Common myeloid progenitor, CD34-positive (primary cell): ENCODE data around the gene CCDC8.

Source experiments
- CTCF ChIA-PET: fragments of 350-600 bp; sonication (Branson Sonifier 250); formaldehyde crosslinking; loops from one replicate; lab custom pipeline; 2021; ENCODE audit warnings: antibody characterized with exemption; lab: Charles Lee
- POLR2A ChIA-PET: fragments of 350-600 bp; sonication (Branson Sonifier 250); formaldehyde crosslinking; loops from one replicate; lab custom pipeline; 2021; ENCODE audit warnings: antibody characterized with exemption; lab: Charles Lee
- DNase-seq, 3 donors: peaks; one replicate each; pipeline versions ENCODE4 v3.0.0 to v3.0.0-alpha.2; 2013
- H3K27ac ChIP-seq, 2 experiments: 1 replicate in 1 of 2; 2 replicates in 1 of 2; pipeline ENCODE4 v1.7.0; 2013; ENCODE audit warnings: inconsistent platforms in 2 of 2, low read length in 2 of 2, mild to moderate bottlenecking in 2 of 2, low read depth in 1 of 2, moderate library complexity in 1 of 2; ENCODE audit not compliant: severe bottlenecking in 2 of 2, insufficient read depth in 1 of 2, poor library complexity in 1 of 2
- H3K27me3 ChIP-seq, 5 experiments: replicated peaks in 2 of 5; 1 replicate in 3 of 5; 2 replicates in 2 of 5; pipeline versions ENCODE4 v1.6.1 to v1.7.0; 2013; ENCODE audit warnings: low read length in 4 of 5, mild to moderate bottlenecking in 2 of 5, moderate library complexity in 2 of 5, inconsistent platforms in 1 of 5; ENCODE audit not compliant: insufficient read depth in 5 of 5, control insufficient read depth in 4 of 5
- H3K36me3 ChIP-seq, 4 experiments: 1 replicate in 2 of 4; 2 replicates in 2 of 4; pipeline versions ENCODE4 v1.6.1 to v1.7.0; 2013; ENCODE audit warnings: low read length in 3 of 4, control low read depth in 1 of 4, mild to moderate bottlenecking in 1 of 4; ENCODE audit not compliant: control insufficient read depth in 4 of 4, insufficient read depth in 4 of 4
- H3K4me1 ChIP-seq, 4 experiments: 1 replicate in 3 of 4; 2 replicates in 1 of 4; pipeline versions ENCODE4 v1.6.1 to v1.7.1; 2013; ENCODE audit warnings: low read length in 3 of 4, mild to moderate bottlenecking in 3 of 4, control low read depth in 1 of 4, inconsistent platforms in 1 of 4, moderate library complexity in 1 of 4; ENCODE audit not compliant: control insufficient read depth in 4 of 4, insufficient read depth in 4 of 4; ENCODE audit errors: control extremely low read depth in 1 of 4
- H3K4me3 ChIP-seq, 7 experiments: 1 replicate in 4 of 7; 2 replicates in 3 of 7; pipeline versions ENCODE4 v1.5.1 to v1.7.0; 2013; ENCODE audit warnings: mild to moderate bottlenecking in 7 of 7, low read length in 6 of 7, moderate library complexity in 6 of 7, inconsistent platforms in 2 of 7, low read depth in 2 of 7, control low read depth in 1 of 7; ENCODE audit not compliant: insufficient read depth in 4 of 7, control insufficient read depth in 1 of 7; ENCODE audit errors: extremely low read depth in 1 of 7
- H3K9me3 ChIP-seq, 5 experiments: 1 replicate in 4 of 5; 2 replicates in 1 of 5; pipeline versions ENCODE4 v1.6.1 to v1.7.1; 2013; ENCODE audit warnings: low read length in 4 of 5, mild to moderate bottlenecking in 2 of 5, inconsistent platforms in 1 of 5, low read depth in 1 of 5, moderate library complexity in 1 of 5; ENCODE audit not compliant: control insufficient read depth in 4 of 5, insufficient read depth in 2 of 5; ENCODE audit errors: control extremely low read depth in 1 of 5
- WGBS: methylation state at CpG from one replicate; pipeline ENCODE4 v1.1.5; 2013; ENCODE audit not compliant: insufficient coverage; 5-methylcytosine and 5-hydroxymethylcytosine counted together

Gene CCDC8

DNA sequence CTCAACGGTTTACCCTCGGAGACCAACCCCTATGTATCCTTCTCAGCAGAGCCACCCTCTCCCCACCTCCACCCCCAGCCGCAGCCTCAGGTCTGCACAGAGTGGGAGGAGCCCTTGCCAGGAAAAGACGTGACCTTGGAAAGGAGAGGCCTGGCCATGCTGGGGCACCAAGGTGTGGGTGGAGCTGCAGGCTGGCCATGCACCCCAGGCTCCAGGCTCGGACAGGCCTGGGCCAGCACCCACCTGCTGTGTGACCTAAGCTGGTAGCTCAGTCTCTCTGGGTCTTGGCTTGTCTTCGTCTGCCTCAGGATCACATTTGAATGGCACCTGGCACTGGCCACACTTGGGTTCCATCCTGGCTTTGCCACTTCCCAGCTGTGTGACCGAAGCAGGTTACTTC is 29.5 kb downstream of the CCDC8 start:
- H3K36me3 ChIP-seq = peaks cover 7 to 89% (median 66%) of the 10 kb centered on the region in 4 experiments

GRCh38 chr19:46383171-46383815 is 30.1 kb downstream of the CCDC8 start:
- Histone ChIP-seq H3K4me1 (no peaks in the 10 kb centered on the region), H3K27me3 (no peaks in the 10 kb centered on the region), H3K9me3 (no peaks in the 10 kb centered on the region), H3K27ac (no peak overlapping the region), H3K4me3 (no peak overlapping the region), H3K36me3 (peaks cover 5 to 84% (median 63%) of the 10 kb centered on the region in 4 experiments)
- ChIA-PET POLR2A (no interaction called here), CTCF (interaction anchor here (1.3 to 2.4 kb wide), 2 partner anchors 12 to 102 kb away, joined by 5 to 6 read pairs; no protein-coding TSS in a partner anchor)
- 95% methylated on average over 17 of the region's 23 CpGs for WGBS
- DNase-seq = no peak

More for the DNA sequence above, 29.5 kb downstream of the CCDC8 start:
- 98% methylated on average over 5 of the region's 7 CpGs for WGBS
- ChIA-PET CTCF (interaction anchor here (1.3 to 2.4 kb wide), 2 partner anchors 12 to 103 kb away, joined by 5 to 6 read pairs; no protein-coding TSS in a partner anchor), POLR2A (no interaction called here)
- H3K27me3 ChIP-seq = no peaks in the 10 kb centered on the region
- H3K27ac ChIP-seq = no peak overlapping the region
- no peaks in the 10 kb centered on the region for H3K9me3 ChIP-seq
- H3K4me1 ChIP-seq = no peaks in the 10 kb centered on the region
- no peak overlapping the region for H3K4me3 ChIP-seq
- DNase-seq = no peak

GRCh38 chr19:46381756-46382345 is 31.5 kb downstream of the CCDC8 start:
- H3K4me3 ChIP-seq = no peak overlapping the region
- peaks cover 7 to 84% (median 60%) of the 10 kb centered on the region in 4 experiments for H3K36me3 ChIP-seq
- POLR2A ChIA-PET = no interaction called here
- no peaks in the 10 kb centered on the region for H3K4me1 ChIP-seq
- DNase-seq = no peak
- CTCF ChIA-PET = interaction anchor here (1.0 to 1.2 kb wide), 3 partner anchors 9 to 33 kb away, joined by 3 to 4 read pairs (median 3); no protein-coding TSS in a partner anchor
- no peaks in the 10 kb centered on the region for H3K27me3 ChIP-seq
- H3K9me3 ChIP-seq = no peaks in the 10 kb centered on the region
- H3K27ac ChIP-seq = no peak overlapping the region
- WGBS = 97% methylated on average over 13 of the region's 15 CpGs

- CTCF ChIA-PET = no interaction called here
- no peak overlapping the region for H3K4me3 ChIP-seq
- H3K27ac ChIP-seq = no peak overlapping the region
- POLR2A ChIA-PET = no interaction called here
- H3K4me1 ChIP-seq = no peaks in the 10 kb centered on the region
- H3K27me3 ChIP-seq = no peaks in the 10 kb centered on the region
- WGBS = 100% methylated on average over 2 of the region's 2 CpGs
- no peak for DNase-seq
- peaks cover 6 to 87% (median 62%) of the 10 kb centered on the region in 4 experiments for H3K36me3 ChIP-seq
- H3K9me3 ChIP-seq = no peaks in the 10 kb centered on the region
Measured at GRCh38 chr19:46381346-46381745, 32.0 kb downstream of the CCDC8 start.

- no peaks in the 10 kb centered on the region for H3K9me3 ChIP-seq
- no peaks in the 10 kb centered on the region for H3K4me1 ChIP-seq
- no peaks in the 10 kb centered on the region for H3K27me3 ChIP-seq
- WGBS = no CpG with 5 or more reads among the region's 2 CpGs
- ChIA-PET POLR2A (no interaction called here), CTCF (interaction anchor here (0.6 kb wide), 1 partner anchor 28 kb away, joined by 3 read pairs; no protein-coding TSS in a partner anchor)
- H3K4me3 ChIP-seq = no peak overlapping the region
- peaks cover 6 to 87% (median 62%) of the 10 kb centered on the region in 4 experiments for H3K36me3 ChIP-seq
- no peak for DNase-seq
- H3K27ac ChIP-seq = no peak overlapping the region
Measured at GRCh38 chr19:46380690-46381089, 32.7 kb downstream of the CCDC8 start.

DNA sequence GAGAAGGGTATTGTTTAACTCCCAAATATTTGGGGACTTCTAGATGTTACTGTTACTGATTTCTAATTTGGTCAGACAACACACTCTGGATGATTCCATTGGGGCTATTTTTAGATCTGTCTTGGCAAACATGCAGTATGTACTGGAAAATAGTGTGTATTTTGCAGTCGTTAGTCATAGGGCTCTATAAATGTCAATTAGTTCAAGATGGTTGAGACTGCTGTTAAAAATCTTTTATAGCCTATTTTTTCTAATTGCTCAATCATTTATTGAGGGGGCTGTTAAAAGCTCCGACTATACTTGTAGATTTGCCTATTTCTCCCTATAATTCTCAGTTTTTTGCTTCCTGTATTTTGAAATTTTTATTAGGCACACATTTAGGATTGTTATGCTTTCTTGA is 35.1 kb downstream of the CCDC8 start:
- no CpG with 5 or more reads among the region's 2 CpGs for WGBS
- no peak overlapping the region for H3K27ac ChIP-seq
- peaks cover 6 to 74% (median 49%) of the 10 kb centered on the region in 4 experiments for H3K36me3 ChIP-seq
- CTCF ChIA-PET = interaction anchor here (0.8 to 1.0 kb wide), 3 partner anchors 11 to 159 kb away, joined by 3 to 4 read pairs (median 3); no protein-coding TSS in a partner anchor
- H3K9me3 ChIP-seq = no peaks in the 10 kb centered on the region
- no peak for DNase-seq
- H3K27me3 ChIP-seq = no peaks in the 10 kb centered on the region
- H3K4me3 ChIP-seq = no peak overlapping the region
- peaks cover 0 to 12% (median 4%) of the 10 kb centered on the region in 4 experiments for H3K4me1 ChIP-seq
- POLR2A ChIA-PET = no interaction called here
